ENCODE measurements around the gene RSL24D1.
"Not testable (repeated sequence)": the region's sequence is repeated elsewhere in the genome, so short reads cannot be mapped to it uniquely, and the experiment has no call there.

Gene RSL24D1

DNA sequence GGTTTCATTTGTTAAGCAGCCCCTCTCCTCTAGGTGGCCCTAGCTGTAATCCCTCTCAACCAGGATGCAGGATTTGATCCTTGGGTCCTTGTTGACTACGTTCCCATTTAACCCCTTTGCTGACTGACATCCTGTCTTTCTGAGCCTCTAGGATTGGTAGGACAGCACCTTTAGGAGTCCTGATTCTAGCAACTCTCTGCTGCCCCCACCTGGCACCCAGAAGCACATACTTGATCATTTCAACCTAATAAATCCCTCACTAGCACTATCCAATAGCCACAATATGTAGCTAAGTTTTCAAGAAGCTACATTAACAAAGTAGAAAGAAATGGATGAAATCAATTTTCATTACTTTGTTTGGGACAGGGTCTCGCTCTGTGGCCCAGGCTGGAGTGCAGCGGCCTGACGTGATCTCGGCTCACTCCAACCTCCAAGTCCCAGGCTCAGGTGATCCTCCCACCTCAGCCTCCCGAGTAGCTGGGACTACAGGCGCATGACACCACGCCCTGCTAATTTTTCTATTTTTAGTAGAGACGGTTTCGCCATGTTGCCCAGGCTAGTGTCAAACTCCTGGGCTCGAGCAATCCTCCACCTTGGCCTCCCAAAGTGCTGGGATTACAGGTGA is 28.3 kb downstream of the RSL24D1 start:
- peak; percentile 73 for DNase-seq (ENCODE audit: low spot score)
- in situ Hi-C loops (cut with MboI; ENCODE audit: low sequenced_read_pairs, unreplicated experiment), result no loop called here
- TF ChIP-seq, protein P1, sequence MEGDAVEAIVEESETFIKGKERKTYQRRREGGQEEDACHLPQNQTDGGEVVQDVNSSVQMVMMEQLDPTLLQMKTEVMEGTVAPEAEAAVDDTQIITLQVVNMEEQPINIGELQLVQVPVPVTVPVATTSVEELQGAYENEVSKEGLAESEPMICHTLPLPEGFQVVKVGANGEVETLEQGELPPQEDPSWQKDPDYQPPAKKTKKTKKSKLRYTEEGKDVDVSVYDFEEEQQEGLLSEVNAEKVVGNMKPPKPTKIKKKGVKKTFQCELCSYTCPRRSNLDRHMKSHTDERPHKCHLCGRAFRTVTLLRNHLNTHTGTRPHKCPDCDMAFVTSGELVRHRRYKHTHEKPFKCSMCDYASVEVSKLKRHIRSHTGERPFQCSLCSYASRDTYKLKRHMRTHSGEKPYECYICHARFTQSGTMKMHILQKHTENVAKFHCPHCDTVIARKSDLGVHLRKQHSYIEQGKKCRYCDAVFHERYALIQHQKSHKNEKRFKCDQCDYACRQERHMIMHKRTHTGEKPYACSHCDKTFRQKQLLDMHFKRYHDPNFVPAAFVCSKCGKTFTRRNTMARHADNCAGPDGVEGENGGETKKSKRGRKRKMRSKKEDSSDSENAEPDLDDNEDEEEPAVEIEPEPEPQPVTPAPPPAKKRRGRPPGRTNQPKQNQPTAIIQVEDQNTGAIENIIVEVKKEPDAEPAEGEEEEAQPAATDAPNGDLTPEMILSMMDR (IDR thresholded peaks at IDR 0.05; ENCODE audit: borderline replicate concordance, control extremely low read depth, extremely low read depth, insufficient read depth, missing control alignments), result peak; percentile 85

GRCh38 chr15:55164284-55164683 is 32.5 kb downstream of the RSL24D1 start:
- in situ Hi-C loops (cut with MboI; ENCODE audit: low sequenced_read_pairs, unreplicated experiment), result no loop called here
- no peak for DNase-seq (ENCODE audit: low spot score)
- TF ChIP-seq, protein P1 (IDR thresholded peaks at IDR 0.05; ENCODE audit: borderline replicate concordance, control extremely low read depth, extremely low read depth, insufficient read depth, missing control alignments), result no peak

- in situ Hi-C loops (cut with MboI; ENCODE audit: low sequenced_read_pairs, unreplicated experiment), result no loop called here
- TF ChIP-seq, protein P1 (IDR thresholded peaks at IDR 0.05; ENCODE audit: borderline replicate concordance, control extremely low read depth, extremely low read depth, insufficient read depth, missing control alignments), result no peak
- DNase-seq (ENCODE audit: low spot score), result no peak
Observed at GRCh38 chr15:55151631-55152030, 45.1 kb downstream of the RSL24D1 start.

- DNase-seq (ENCODE audit: low spot score); in situ Hi-C loops (cut with MboI; ENCODE audit: low sequenced_read_pairs, unreplicated experiment): not testable (repeated sequence)
Observed at GRCh38 chr15:55143132-55143531, 53.6 kb downstream of the RSL24D1 start.

- no peak for DNase-seq (ENCODE audit: low spot score)
- TF ChIP-seq, protein P1 (IDR thresholded peaks at IDR 0.05; ENCODE audit: borderline replicate concordance, control extremely low read depth, extremely low read depth, insufficient read depth, missing control alignments), result no peak
- in situ Hi-C loops (cut with MboI; ENCODE audit: low sequenced_read_pairs, unreplicated experiment), result no loop called here
Observed at GRCh38 chr15:55133972-55134371, 62.8 kb downstream of the RSL24D1 start.

DNA sequence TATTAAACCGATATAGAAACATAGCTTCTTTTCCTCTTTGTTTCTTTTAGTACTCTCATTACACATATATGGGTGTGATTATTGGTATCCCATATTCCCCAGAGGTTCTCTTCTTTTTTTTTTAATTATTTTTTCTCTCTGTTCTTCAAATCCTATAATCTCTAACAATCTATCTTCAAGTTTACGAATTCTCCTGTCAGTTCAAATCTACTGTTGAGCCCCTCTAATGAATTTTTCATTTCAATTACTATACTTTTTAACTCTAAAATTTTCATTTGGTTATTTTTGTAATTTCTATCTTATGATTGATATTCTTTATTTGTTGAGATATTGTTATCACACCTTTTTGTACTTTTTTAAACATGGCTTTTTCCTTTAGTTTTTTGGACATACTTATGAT is 64.1 kb downstream of the RSL24D1 start:
- DNase-seq (ENCODE audit: low spot score), result no peak
- in situ Hi-C loops (cut with MboI; ENCODE audit: low sequenced_read_pairs, unreplicated experiment), result no loop called here
- TF ChIP-seq, protein P1 (IDR thresholded peaks at IDR 0.05; ENCODE audit: borderline replicate concordance, control extremely low read depth, extremely low read depth, insufficient read depth, missing control alignments), result no peak
